Measurements from ENCODE around the gene PARVB. TPM values are rescaled to one million over a fixed set of nuclear protein-coding genes. Genes with fewer than 3 reads are reported as not detected.
"Not testable (repeated sequence)": the region's sequence is repeated elsewhere in the genome, so short reads cannot be mapped to it uniquely, and the experiment has no call there.

Gene PARVB
- total RNA-seq, 2 experiments from 2014 or later, result 42.7 to 45.9 TPM

DNA sequence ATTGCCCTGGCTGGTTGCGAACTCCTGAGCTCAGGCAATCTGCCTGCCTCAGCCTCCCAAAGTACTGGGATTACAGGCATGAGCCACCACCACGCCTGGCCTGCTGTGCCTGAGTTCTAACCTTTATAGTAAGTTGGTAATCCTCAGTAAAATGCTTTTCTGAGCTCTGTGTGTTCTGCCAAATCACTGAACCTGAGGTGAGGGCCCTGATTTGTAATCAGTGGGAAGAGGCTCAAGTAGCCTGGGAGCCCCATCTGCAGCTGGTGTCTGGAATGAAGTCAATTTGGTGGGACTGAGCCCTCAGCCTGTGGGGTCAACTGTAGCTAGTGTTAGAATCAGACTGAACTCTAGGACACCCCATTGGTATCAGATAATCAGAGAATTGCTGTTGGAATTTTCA lies 84.0 kb downstream of the PARVB start:
- CTCF ChIA-PET, result interaction anchor here (1.0 kb wide), 1 partner anchor 25 kb away, joined by 3 read pairs; no protein-coding TSS in a partner anchor
- POLR2A ChIA-PET, result no interaction called here
- DNase-seq (no peak), ATAC-seq (no peak)
- Mint-ChIP-seq H3K27ac (no peak overlapping the region), H3K4me3 (no peak overlapping the region), H3K27me3 (no peaks in the 10 kb centered on the region), H3K9me3 (ENCODE audit: low read depth) (no peaks in the 10 kb centered on the region), H3K4me1 (peaks cover 7% of the 10 kb centered on the region), H3K36me3 (ENCODE audit: low read depth) (no peaks in the 10 kb centered on the region)
- intact Hi-C loops (cut with DNase I, micrococcal nuclease), result no loop called here

DNA sequence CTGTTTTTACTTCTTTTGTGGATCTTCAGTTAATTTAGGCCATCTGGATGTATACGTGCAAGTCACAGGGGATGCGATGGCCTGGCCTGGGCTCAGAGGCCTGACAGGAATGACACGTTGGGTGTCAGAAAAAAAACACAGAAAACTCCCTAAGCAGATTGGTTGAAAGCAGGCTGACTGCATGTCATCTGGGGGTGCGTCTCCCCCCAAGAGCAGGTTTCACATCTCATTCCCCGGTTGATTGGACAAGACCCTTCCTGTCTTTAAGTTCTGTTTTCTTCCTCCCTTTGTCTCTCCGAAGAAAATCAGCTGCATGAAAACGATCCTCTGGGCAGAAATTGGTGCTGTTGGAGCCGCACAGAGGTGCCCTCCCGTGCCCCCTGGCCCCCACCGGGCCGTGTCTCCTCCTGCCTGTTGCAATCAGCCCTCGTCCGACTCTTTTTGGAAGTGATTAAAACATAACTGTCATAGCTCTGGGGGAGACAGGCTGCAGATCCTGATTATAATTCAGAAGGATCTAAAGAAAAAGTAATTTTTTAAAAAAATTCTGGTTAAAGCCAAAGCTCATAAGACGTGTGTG lies 84.8 kb downstream of the PARVB start:
- Mint-ChIP-seq H3K36me3 (ENCODE audit: low read depth) (no peaks in the 10 kb centered on the region), H3K27me3 (no peaks in the 10 kb centered on the region), H3K27ac (no peak overlapping the region), H3K4me1 (peaks cover 7% of the 10 kb centered on the region), H3K9me3 (ENCODE audit: low read depth) (no peaks in the 10 kb centered on the region), H3K4me3 (no peak overlapping the region)
- ChIA-PET CTCF (interaction anchor here (1.6 kb wide), 1 partner anchor 11 kb away, joined by 3 read pairs; no protein-coding TSS in a partner anchor), POLR2A (interaction anchor here (0.6 kb wide), 1 partner anchor 15 kb away, joined by 3 read pairs; no protein-coding TSS in a partner anchor)
- ATAC-seq (no peak), DNase-seq (no peak)
- intact Hi-C loops (cut with DNase I, micrococcal nuclease), result no loop called here

DNA sequence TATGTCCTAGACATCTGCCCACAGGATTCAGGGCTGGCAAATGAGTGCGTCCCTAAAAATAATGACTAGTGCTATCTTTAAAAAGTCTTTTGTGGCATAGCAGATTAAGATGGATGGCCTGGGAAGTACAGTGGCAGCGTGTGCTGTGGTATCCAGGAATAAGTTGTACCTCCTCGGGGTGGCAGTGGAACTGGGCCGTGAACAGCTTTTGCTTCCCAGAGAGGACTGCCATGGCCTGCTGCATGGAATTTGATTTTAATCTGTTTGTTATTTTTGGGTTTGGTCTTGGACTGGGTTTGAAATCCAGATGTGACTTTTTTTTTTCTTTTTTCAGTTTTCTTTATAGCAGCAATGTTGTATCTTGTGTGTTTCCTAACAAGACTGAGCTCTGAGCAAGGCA lies 85.3 kb downstream of the PARVB start:
- Mint-ChIP-seq H3K9me3 (ENCODE audit: low read depth) (no peaks in the 10 kb centered on the region), H3K4me3 (no peak overlapping the region), H3K27me3 (no peaks in the 10 kb centered on the region), H3K4me1 (peaks cover 7% of the 10 kb centered on the region), H3K27ac (no peak overlapping the region), H3K36me3 (ENCODE audit: low read depth) (no peaks in the 10 kb centered on the region)
- intact Hi-C loops (cut with DNase I, micrococcal nuclease), result no loop called here
- no peak for DNase-seq
- CTCF ChIA-PET, result interaction anchor here (1.6 kb wide), 1 partner anchor 10 kb away, joined by 3 read pairs; no protein-coding TSS in a partner anchor
- POLR2A ChIA-PET, result interaction anchor here (0.6 kb wide), 1 partner anchor 15 kb away, joined by 3 read pairs; no protein-coding TSS in a partner anchor
- no peak for ATAC-seq

DNA sequence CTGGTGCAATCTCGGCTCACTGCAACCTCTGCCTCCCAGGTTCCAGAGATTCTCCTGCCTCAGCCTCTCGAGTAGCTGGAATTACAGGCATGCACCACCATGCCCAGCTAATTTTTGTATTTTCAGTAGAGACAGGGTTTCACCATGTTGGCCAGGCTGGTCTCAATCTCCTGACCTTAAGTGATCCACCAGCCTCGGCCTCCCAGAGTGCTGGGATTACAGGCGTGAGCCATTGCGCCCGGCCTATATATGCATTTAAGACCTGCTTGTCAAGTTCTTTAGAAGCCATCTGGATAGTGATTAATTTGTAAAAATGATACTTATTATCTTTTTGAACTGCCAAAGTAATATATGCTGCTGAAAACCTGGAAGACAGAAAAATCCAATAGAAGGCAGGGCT lies 86.6 kb downstream of the PARVB start:
- H3K9me3 Mint-ChIP-seq (ENCODE audit: low read depth); H3K27me3 Mint-ChIP-seq; intact Hi-C loops (cut with DNase I, micrococcal nuclease); H3K4me3 Mint-ChIP-seq; DNase-seq; H3K36me3 Mint-ChIP-seq (ENCODE audit: low read depth); H3K27ac Mint-ChIP-seq; ATAC-seq; POLR2A ChIA-PET; H3K4me1 Mint-ChIP-seq: not testable (repeated sequence)
- CTCF ChIA-PET, result interaction anchor here (1.6 kb wide), 1 partner anchor 9 kb away, joined by 3 read pairs; no protein-coding TSS in a partner anchor

DNA sequence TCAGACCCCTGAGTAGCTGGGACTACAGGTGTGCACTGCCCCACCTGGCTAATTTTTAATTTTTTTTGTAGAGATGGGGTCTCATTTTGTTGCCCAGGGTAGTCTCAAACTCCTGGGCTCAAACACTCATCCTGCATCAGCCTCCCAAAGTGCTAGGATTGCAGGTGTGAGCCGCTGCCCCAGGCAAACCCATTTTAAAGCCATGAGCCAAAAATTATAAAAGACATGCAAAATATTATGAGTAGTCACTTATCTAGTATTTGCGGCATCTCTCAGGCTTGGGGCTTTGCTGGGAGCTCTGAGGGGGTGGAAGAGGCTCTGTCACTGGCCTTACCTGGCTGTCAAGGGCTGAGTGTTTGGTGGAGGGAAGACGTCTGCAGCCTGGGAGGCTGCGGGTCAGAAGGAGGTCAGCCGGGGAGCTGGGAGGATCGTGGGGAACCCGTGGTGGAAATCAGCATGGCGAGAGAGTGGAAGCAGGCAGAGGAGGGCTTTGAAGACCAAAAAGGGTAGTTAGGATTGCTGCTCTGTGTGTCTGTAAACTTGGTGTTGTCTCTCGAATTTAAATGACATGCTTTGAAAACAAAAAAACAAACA lies 87.6 kb downstream of the PARVB start:
- Mint-ChIP-seq H3K36me3 (ENCODE audit: low read depth) (no peaks in the 10 kb centered on the region), H3K27ac (no peak overlapping the region), H3K9me3 (ENCODE audit: low read depth) (no peaks in the 10 kb centered on the region), H3K4me3 (no peak overlapping the region), H3K27me3 (no peaks in the 10 kb centered on the region), H3K4me1 (peaks cover 6% of the 10 kb centered on the region)
- ATAC-seq (no peak), DNase-seq (no peak)
- intact Hi-C loops (cut with DNase I, micrococcal nuclease), result no loop called here
- ChIA-PET POLR2A (no interaction called here), CTCF (no interaction called here)

DNA sequence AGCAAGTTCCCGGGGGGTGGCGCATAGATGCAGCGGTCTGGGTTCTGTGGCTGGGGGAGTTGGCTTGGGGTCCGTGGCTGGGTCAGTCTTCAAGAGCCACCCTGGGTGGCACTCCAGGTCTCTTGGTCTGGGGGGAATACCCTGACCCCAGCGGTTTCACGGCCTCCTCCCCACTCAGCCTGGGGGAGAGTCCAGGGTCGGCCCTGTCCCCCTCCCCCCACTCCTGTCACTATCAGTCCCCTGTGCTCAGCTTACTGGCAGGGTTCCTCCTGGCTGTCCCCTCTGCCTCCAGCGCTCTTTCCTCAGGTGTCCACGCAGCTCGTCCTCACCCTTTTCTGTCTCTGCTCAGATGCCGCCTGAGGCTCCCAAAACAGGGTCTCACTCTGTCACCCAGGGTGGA lies 88.1 kb downstream of the PARVB start:
- Mint-ChIP-seq H3K27me3 (no peaks in the 10 kb centered on the region), H3K27ac (no peak overlapping the region), H3K36me3 (ENCODE audit: low read depth) (no peaks in the 10 kb centered on the region), H3K9me3 (ENCODE audit: low read depth) (no peaks in the 10 kb centered on the region), H3K4me3 (no peak overlapping the region), H3K4me1 (peaks cover under 1% of the 10 kb centered on the region)
- ChIA-PET POLR2A (no interaction called here), CTCF (no interaction called here)
- intact Hi-C loops (cut with DNase I, micrococcal nuclease), result no loop called here
- ATAC-seq (no peak), DNase-seq (no peak)

DNA sequence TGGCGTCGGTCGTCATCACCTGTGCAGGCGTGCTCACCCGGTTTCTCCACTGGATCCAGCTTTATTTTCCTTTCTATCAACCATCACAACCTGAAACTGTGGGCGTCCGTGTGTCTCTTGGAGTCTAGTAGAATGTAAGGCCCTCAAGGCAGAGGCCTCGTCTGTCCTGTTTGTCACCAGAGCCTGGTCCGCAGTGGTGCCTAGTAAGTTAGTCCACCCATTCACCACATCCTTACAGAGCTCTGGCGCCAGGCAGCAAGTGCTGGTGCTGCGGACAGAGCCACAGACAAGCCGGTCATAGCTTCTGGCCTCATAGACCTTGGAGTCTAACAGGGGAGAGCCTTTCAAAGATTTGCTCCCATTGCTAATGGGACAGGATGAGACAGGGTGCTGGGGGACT lies 92.2 kb downstream of the PARVB start:
- Mint-ChIP-seq H3K9me3 (ENCODE audit: low read depth) (no peaks in the 10 kb centered on the region), H3K4me1 (no peaks in the 10 kb centered on the region), H3K36me3 (ENCODE audit: low read depth) (peaks cover 2% of the 10 kb centered on the region), H3K27ac (no peak overlapping the region), H3K27me3 (no peaks in the 10 kb centered on the region), H3K4me3 (no peak overlapping the region)
- POLR2A ChIA-PET, result no interaction called here
- ATAC-seq (no peak), DNase-seq (no peak)
- CTCF ChIA-PET, result no interaction called here
- intact Hi-C loops (cut with DNase I, micrococcal nuclease), result no loop called here

DNA sequence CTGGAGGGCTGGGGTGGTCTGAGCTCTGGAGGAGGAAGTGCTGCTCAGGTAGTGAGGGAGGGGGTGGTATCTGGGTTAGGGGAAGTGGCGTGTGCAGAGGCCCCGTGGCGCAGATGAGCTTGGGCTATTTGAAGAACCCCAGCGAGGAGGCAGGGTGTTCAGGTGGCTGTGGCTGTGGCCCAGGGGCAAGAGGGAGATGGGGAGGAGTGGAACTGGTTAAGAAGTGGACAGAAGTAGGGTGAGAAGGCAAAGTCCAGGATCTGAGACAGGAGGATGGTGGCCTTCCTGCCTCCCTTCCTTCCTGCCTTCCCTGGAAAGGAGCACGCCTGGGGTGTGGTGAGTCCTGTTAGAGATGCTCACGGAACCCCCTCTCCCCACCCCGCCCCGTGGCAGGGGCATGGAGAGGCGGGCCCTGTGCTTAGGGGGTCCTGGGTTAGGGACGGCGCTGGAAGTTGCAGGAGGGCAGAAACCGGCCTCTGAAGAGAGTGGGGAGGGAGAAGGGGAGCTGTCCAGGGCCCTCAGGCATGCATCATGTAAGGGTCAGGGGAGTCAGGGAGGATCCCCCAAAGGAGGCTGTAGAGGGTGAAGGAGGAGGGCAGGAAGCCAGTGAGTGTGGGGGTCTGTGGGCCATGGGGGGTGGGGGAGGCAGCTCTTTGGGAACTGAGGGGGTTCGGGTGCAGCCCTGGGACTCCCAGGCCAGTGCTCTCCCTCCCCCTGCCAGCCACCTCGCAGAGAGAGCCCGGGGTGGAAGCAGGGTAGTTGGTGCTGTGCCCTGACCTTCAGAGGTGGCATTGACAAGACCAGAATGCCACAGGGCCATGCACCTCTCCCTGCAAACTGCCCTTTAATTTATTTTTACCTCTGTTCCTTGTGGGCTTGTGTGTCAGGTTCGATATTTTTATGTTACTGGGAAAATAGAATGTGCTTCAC lies 92.9 kb downstream of the PARVB start:
- POLR2A ChIA-PET, result no interaction called here
- Mint-ChIP-seq H3K9me3 (ENCODE audit: low read depth) (no peaks in the 10 kb centered on the region), H3K27me3 (no peaks in the 10 kb centered on the region), H3K4me3 (no peak overlapping the region), H3K27ac (no peak overlapping the region), H3K36me3 (ENCODE audit: low read depth) (peaks cover 2% of the 10 kb centered on the region), H3K4me1 (no peaks in the 10 kb centered on the region)
- CTCF ChIA-PET, result no interaction called here
- intact Hi-C loops (cut with DNase I, micrococcal nuclease), result no loop called here
- DNase-seq (no peak), ATAC-seq (no peak)

- Mint-ChIP-seq H3K9me3 (ENCODE audit: low read depth) (no peaks in the 10 kb centered on the region), H3K27ac (no peak overlapping the region), H3K36me3 (ENCODE audit: low read depth) (peaks cover 4% of the 10 kb centered on the region), H3K4me3 (no peak overlapping the region), H3K4me1 (no peaks in the 10 kb centered on the region), H3K27me3 (no peaks in the 10 kb centered on the region)
- no peak for ATAC-seq
- no peak for DNase-seq
- ChIA-PET CTCF (no interaction called here), POLR2A (no interaction called here)
- intact Hi-C loops (cut with DNase I, micrococcal nuclease), result no loop called here
Measured at GRCh38 chr22:44117746-44118145, 93.6 kb downstream of the PARVB start.

DNA sequence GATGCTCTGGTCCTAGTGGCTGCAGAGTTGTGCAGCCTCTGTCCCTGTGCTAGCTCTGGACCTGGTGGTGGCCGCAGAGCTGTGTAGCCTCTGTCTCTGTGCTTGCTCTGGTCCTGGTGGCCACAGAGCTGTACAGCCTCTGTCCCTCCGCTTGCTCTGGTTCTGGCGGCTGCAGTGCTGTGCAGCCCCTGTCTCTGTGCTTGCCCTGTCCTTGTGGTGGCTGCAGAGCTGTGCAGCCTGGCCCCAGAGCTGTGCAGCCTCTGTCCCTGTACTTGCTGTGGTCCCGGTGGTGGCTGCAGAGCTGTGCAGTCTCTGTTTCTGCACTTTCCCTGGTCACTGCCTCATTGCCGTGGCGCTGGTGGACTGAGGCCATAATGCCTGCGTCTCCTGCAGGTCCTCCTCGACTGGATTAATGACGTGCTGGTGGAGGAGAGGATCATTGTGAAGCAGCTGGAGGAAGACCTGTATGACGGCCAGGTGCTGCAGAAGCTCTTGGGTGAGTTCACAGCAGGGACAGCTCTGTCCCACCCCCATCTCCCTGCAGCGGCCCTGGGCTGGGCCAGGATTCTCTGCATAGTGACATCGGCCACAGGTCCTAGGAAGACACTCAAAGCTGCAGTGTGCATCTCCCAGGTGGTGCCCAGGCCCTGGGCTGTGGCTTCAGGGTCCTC lies 94.7 kb downstream of the PARVB start:
- H3K36me3 Mint-ChIP-seq (ENCODE audit: low read depth), result peaks cover 4% of the 10 kb centered on the region
- no peak overlapping the region for H3K4me3 Mint-ChIP-seq
- H3K4me1 Mint-ChIP-seq, result no peaks in the 10 kb centered on the region
- H3K9me3 Mint-ChIP-seq (ENCODE audit: low read depth), result no peaks in the 10 kb centered on the region
- H3K27ac Mint-ChIP-seq, result no peak overlapping the region
- no peaks in the 10 kb centered on the region for H3K27me3 Mint-ChIP-seq
- intact Hi-C loops (cut with DNase I, micrococcal nuclease), result no loop called here
- ChIA-PET CTCF (no interaction called here), POLR2A (no interaction called here)
- no peak for ATAC-seq
- no peak for DNase-seq

DNA sequence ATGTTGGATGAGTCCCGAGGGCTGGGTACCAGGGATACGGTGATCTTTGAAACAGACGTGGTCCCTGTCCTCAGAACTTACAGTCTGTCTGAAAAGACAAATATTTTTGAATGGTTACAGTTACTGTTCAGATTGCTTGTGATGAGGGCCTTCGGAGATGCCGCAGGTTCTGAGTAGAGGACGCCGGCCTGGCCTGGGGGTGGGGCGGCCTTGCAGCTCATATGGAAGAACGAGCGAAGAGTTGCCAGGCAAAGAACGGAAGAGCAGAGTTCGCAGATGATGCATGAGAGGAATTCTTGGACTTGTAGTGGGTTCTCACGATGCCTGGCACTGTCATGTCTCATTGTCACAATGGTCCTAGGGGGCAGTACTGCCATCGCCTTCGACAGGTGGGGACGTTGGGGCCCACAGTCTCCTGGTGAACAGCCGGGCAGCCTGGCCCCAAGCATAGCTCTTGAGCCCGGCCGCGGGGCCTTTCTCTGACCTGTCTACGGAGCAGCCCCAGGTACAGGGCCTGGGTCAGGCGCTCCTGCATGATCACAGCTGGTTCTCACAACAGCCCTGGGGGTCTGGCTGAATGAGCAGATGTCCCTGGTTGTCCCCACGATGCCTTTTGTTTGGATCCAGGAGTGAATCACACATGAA lies 95.7 kb downstream of the PARVB start:
- Mint-ChIP-seq H3K27ac (no peak overlapping the region), H3K9me3 (ENCODE audit: low read depth) (no peaks in the 10 kb centered on the region), H3K4me1 (no peaks in the 10 kb centered on the region), H3K36me3 (ENCODE audit: low read depth) (peaks cover 4% of the 10 kb centered on the region), H3K27me3 (no peaks in the 10 kb centered on the region), H3K4me3 (no peak overlapping the region)
- no peak for ATAC-seq
- intact Hi-C loops (cut with DNase I, micrococcal nuclease), result no loop called here
- ChIA-PET POLR2A (no interaction called here), CTCF (interaction anchor here (0.7 to 0.9 kb wide), 2 partner anchors 10 to 429 kb away, joined by 3 to 5 read pairs; no protein-coding TSS in a partner anchor)
- DNase-seq, result no peak

All from activated CD4-positive, alpha-beta T cell treated with anti-CD3 and anti-CD28 coated beads for 36 hours (primary cell).